ENCODE results near the gene GLIS2. TPM values are rescaled to one million over a fixed set of nuclear protein-coding genes. Genes with fewer than 3 reads are reported as not detected.

The GLIS2 gene
- total RNA-seq, 1 experiment from 2014 or later: 18.2 TPM

DNA sequence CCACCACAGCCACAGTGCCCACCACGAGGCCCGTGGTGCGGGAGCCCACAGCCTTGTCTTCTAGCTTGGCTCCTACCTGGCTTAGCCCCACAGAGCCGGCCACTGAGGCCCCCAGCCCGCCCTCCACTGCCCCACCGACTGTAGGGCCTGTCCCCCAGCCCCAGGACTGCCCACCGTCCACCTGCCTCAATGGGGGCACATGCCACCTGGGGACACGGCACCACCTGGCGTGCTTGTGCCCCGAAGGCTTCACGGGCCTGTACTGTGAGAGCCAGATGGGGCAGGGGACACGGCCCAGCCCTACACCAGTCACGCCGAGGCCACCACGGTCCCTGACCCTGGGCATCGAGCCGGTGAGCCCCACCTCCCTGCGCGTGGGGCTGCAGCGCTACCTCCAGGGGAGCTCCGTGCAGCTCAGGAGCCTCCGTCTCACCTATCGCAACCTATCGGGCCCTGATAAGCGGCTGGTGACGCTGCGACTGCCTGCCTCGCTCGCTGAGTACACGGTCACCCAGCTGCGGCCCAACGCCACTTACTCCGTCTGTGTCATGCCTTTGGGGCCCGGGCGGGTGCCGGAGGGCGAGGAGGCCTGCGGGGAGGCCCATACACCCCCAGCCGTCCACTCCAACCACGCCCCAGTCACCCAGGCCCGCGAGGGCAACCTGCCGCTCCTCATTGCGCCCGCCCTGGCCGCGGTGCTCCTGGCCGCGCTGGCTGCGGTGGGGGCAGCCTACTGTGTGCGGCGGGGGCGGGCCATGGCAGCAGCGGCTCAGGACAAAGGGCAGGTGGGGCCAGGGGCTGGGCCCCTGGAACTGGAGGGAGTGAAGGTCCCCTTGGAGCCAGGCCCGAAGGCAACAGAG is 66.3 kb downstream of the GLIS2 start:
- no peaks in the 10 kb centered on the region for H3K27me3 ChIP-seq (ENCODE audit: insufficient read depth, low read length)
- ChIA-PET POLR2A (no interaction called here), RAD21 (ENCODE audit: low non-redundant PET in 1 of 2, low total read pairs in 2 of 2, uncharacterized antibody in 2 of 2, unreplicated experiment in 2 of 2) (no interaction called here), CTCF (no interaction called here)
- no TSS peak for BruUV-seq (replicated peaks)
- no peak overlapping the region for H3K27ac ChIP-seq (ENCODE audit: low read depth, low read length)
- H3K79me2 ChIP-seq (ENCODE audit: insufficient read depth, low read length): no peaks in the 10 kb centered on the region
- DNase-seq (ENCODE audit: low read depth, low spot score) (no peak), ATAC-seq (no peak)
- TF ChIP-seq, protein P1, sequence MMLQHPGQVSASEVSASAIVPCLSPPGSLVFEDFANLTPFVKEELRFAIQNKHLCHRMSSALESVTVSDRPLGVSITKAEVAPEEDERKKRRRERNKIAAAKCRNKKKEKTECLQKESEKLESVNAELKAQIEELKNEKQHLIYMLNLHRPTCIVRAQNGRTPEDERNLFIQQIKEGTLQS (IDR thresholded peaks at IDR 0.05): no peak
- TF ChIP-seq SP1 (IDR thresholded peaks at IDR 0.05; ENCODE audit: low read depth): no peak
- no peak for TF ChIP-seq MAX (IDR thresholded peaks at IDR 0.05)
- TF ChIP-seq POLR2A (IDR thresholded peaks at IDR 0.05; ENCODE audit: borderline replicate concordance, extremely low read depth, insufficient read depth, insufficient read length): no peak
- TF ChIP-seq ELF1 (IDR thresholded peaks at IDR 0.05; ENCODE audit: borderline replicate concordance, low read depth): no peak
- no peak for TF ChIP-seq POLR2AphosphoS5 (IDR thresholded peaks at IDR 0.05; ENCODE audit: low read depth, low read length)
- TF ChIP-seq REST (IDR thresholded peaks at IDR 0.05; ENCODE audit: low read depth): no peak
- no peak for TF ChIP-seq JUND (IDR thresholded peaks at IDR 0.05)
- TF ChIP-seq ZFX (IDR thresholded peaks at IDR 0.05): no peak
- TF ChIP-seq ZNF274 (IDR thresholded peaks at IDR 0.05; ENCODE audit: low read depth, low read length): no peak
- TF ChIP-seq RAD21 (IDR thresholded peaks at IDR 0.05; ENCODE audit: low read depth): no peak
- no peak for TF ChIP-seq EZH2 (IDR thresholded peaks at IDR 0.05)
- H2AFZ ChIP-seq (ENCODE audit: low read depth, low read length, poor library complexity, severe bottlenecking): no peak overlapping the region
- H3K9ac ChIP-seq (ENCODE audit: low read length): no peak overlapping the region
- H3K4me1 ChIP-seq (ENCODE audit: control insufficient read depth in 1 of 2, insufficient read depth in 2 of 2, low read length in 2 of 2): peaks cover 0 to 10% of the 10 kb centered on the region in 2 experiments; a peak in 1 of 4 replicates
- no peaks in the 10 kb centered on the region for H3K9me3 ChIP-seq (ENCODE audit: control insufficient read depth in 1 of 2, insufficient read depth in 1 of 2, low read depth in 1 of 2, low read length in 2 of 2)
- H3K36me3 ChIP-seq (ENCODE audit: control insufficient read depth in 1 of 2, insufficient read depth in 2 of 2, low read length in 2 of 2): no peaks in the 10 kb centered on the region
- H3K4me3 ChIP-seq (replicated peaks in 1 of 2; ENCODE audit: low read depth in 1 of 2, low read length in 2 of 2): no peak overlapping the region
- intact Hi-C loops (cut with micrococcal nuclease): no loop called here
- H4K20me1 ChIP-seq (ENCODE audit: insufficient read depth): no peaks in the 10 kb centered on the region
- H3K4me2 ChIP-seq (ENCODE audit: low read length): no peak overlapping the region
- H3K9me2 ChIP-seq (ENCODE audit: insufficient read depth): no peaks in the 10 kb centered on the region
